Measurements from ENCODE around the gene TRIM39.

TRIM39 gene

GRCh38 chr6:30311101-30311500 is 15.6 kb upstream of the TRIM39 start (continued):
- TF ChIP-seq TSHZ1 (tag by site-specific recombination; IDR thresholded peaks at IDR 0.05; ENCODE audit: borderline replicate concordance), result no peak
- TF ChIP-seq ZFP37 (tag by site-specific recombination; IDR thresholded peaks at IDR 0.05), result no peak
- TF ChIP-seq ATF2 (tag by site-specific recombination; IDR thresholded peaks at IDR 0.05; ENCODE audit: low read depth), result no peak
- no peak for TF ChIP-seq IKZF3 (tag by site-specific recombination; IDR thresholded peaks at IDR 0.05)

DNA sequence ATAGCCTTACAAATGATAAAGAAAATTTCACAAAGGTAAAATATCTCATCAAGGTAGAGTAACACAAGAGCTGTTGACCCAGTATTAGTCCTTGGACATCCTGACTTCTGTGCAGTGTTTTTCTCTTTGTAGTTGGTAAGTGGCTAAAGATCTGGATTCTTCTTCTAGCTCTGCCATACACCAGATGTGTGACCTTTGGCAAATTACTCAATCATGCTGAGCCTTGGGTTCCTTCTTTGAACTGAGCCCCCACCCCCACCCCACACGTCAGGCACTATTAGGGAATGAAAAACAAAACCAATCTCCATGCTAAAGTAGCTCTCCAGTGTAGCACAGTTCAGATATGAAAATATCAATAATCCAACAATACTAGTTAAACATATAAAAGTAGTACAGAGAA is 15.1 kb upstream of the TRIM39 start:
- POLR2A ChIA-PET, result interaction anchor here (0.6 kb wide), 1 partner anchor 99 kb away, joined by 4 read pairs; the partner anchor contains the start of gene TRIM26
- H3K4me1 ChIP-seq (ENCODE audit: control insufficient read depth, insufficient read depth, low read length), result no peaks in the 10 kb centered on the region
- no peak overlapping the region for H3K27ac ChIP-seq (ENCODE audit: extremely low read depth, low read depth, low read length)
- H3K9me3 ChIP-seq (ENCODE audit: control insufficient read depth, insufficient read depth, low read depth, low read length), result no peaks in the 10 kb centered on the region
- CTCF ChIA-PET, result interaction anchor here (0.7 kb wide), 1 partner anchor 8 kb away, joined by 3 read pairs; no protein-coding TSS in a partner anchor
- H3K36me3 ChIP-seq (ENCODE audit: control insufficient read depth in 2 of 2, insufficient read depth in 1 of 2, low read length in 2 of 2), result peaks cover 0 to 46% of the 10 kb centered on the region in 2 experiments; a peak in 2 of 3 replicates
- no peak overlapping the region for H3K4me3 ChIP-seq (ENCODE audit: low read depth, low read length)
- TF ChIP-seq HOXA7 (CRISPR knock-in tag; IDR thresholded peaks at IDR 0.05; ENCODE audit: borderline replicate concordance) (no peak), ZNF596 (tag by site-specific recombination; IDR thresholded peaks at IDR 0.05) (no peak), REST (tag by site-specific recombination; IDR thresholded peaks at IDR 0.05) (no peak), ZNF707 (tag by site-specific recombination; IDR thresholded peaks at IDR 0.05) (no peak), HOXC10 (CRISPR knock-in tag; IDR thresholded peaks at IDR 0.05) (no peak), PRDM2 (tag by site-specific recombination; IDR thresholded peaks at IDR 0.05; ENCODE audit: borderline replicate concordance) (no peak), ATF2 (tag by site-specific recombination; IDR thresholded peaks at IDR 0.05; ENCODE audit: low read depth) (no peak), ZNF549 (tag by site-specific recombination; IDR thresholded peaks at IDR 0.05) (no peak), ZNF654 (tag by site-specific recombination; IDR thresholded peaks at IDR 0.05; ENCODE audit: low read depth) (no peak), ZNF843 (tag by site-specific recombination; IDR thresholded peaks at IDR 0.05) (no peak), ZNF24 (tag by site-specific recombination; IDR thresholded peaks at IDR 0.05) (no peak), SP7 (tag by site-specific recombination; IDR thresholded peaks at IDR 0.05) (no peak), PRDM10 (tag by site-specific recombination; IDR thresholded peaks at IDR 0.05) (no peak)
